Epithelial cell of umbilical artery (primary cell): ENCODE data around the gene ATXN1. TPM values are rescaled to one million over a fixed set of nuclear protein-coding genes. Genes with fewer than 3 reads are reported as not detected.

Source experiments
- total RNA-seq: library from RNA; depleted of rRNA; stranded (reverse); fragments of >200 nt; gene quantifications from 2 replicates; pipeline ENCODE4 v1.2.3, GENCODE V29; 2014

The ATXN1 gene
- 12.2 and 13.0 TPM in 2 replicates for total RNA-seq

GRCh38 chr6:16760516-16761470, at the start of gene ATXN1:
Gene ATXN1 (minus strand): TSS chr6:16761460.

